Erythroblast (primary cell): ENCODE results near the gene MGLL.

Experiments
- DNase-seq, 2 experiments: peaks; one replicate each; lab custom pipeline; 2025; lab: John Stamatoyannopoulos, UW
- GATA1 ChIP-seq: IDR thresholded peaks from 2 replicates; pipeline ENCODE4 v1.6.1; 2011; ENCODE audit warnings: low read depth, mild to moderate bottlenecking, control low read depth, low read length, moderate library complexity
- POLR2A ChIP-seq: IDR thresholded peaks from 2 replicates; pipeline ENCODE4 v1.6.1; 2011; ENCODE audit warnings: mild to moderate bottlenecking, low read length

Gene MGLL

GRCh38 chr3:127718245-127718915 lies 103.9 kb downstream of the MGLL start:
- no peak for DNase-seq
- TF ChIP-seq GATA1 (no peak), POLR2A (no peak)

GRCh38 chr3:127717357-127718244 lies 104.7 kb downstream of the MGLL start:
- DNase-seq: no peak
- TF ChIP-seq GATA1: no peak
- no peak for TF ChIP-seq POLR2A

- no peak for DNase-seq
- TF ChIP-seq GATA1 (no peak), POLR2A (no peak)
These were observed 105.9 kb downstream of the MGLL start for GRCh38 chr3:127716384-127716783.

GRCh38 chr3:127715532-127715931 lies 106.8 kb downstream of the MGLL start:
- TF ChIP-seq GATA1 (no peak), POLR2A (no peak)

GRCh38 chr3:127714866-127715265 lies 107.4 kb downstream of the MGLL start:
- TF ChIP-seq GATA1: no peak

More at GRCh38 chr3:127715532-127715931, 106.8 kb downstream of the MGLL start:
- DNase-seq: no peak

GRCh38 chr3:127714125-127714571 lies 108.2 kb downstream of the MGLL start:
- no peak for TF ChIP-seq GATA1
- no peak for TF ChIP-seq POLR2A
- no peak for DNase-seq

More at GRCh38 chr3:127714866-127715265, 107.4 kb downstream of the MGLL start:
- no peak for DNase-seq

GRCh38 chr3:127712881-127713771 lies 109.2 kb downstream of the MGLL start:
- no peak for TF ChIP-seq GATA1
- TF ChIP-seq POLR2A: no peak
- no peak for DNase-seq

GRCh38 chr3:127712461-127712860 lies 109.9 kb downstream of the MGLL start:
- no peak for DNase-seq
- no peak for TF ChIP-seq GATA1
- no peak for TF ChIP-seq POLR2A

GRCh38 chr3:127711896-127712295 lies 110.4 kb downstream of the MGLL start:
- TF ChIP-seq POLR2A: no peak
- no peak for TF ChIP-seq GATA1
- DNase-seq: no peak

GRCh38 chr3:127711021-127711695 lies 111.2 kb downstream of the MGLL start:
- DNase-seq: no peak
- no peak for TF ChIP-seq GATA1
- no peak for TF ChIP-seq POLR2A

- TF ChIP-seq POLR2A: no peak
- TF ChIP-seq GATA1: no peak
- DNase-seq: no peak
These were observed 112.0 kb downstream of the MGLL start for GRCh38 chr3:127710155-127710941.

- TF ChIP-seq POLR2A: no peak
- no peak for TF ChIP-seq GATA1
- DNase-seq: no peak
These were observed 112.8 kb downstream of the MGLL start for GRCh38 chr3:127709320-127710060.
